ENCODE results near the gene KCTD3.

Gene KCTD3

GRCh38 chr1:215665215-215665614 is 98.1 kb downstream of the KCTD3 start:
- DNase-seq = no peak

- DNase-seq = no peak
Measured at GRCh38 chr1:215667761-215668160, 100.7 kb downstream of the KCTD3 start.

GRCh38 chr1:215669806-215670491 is 102.8 kb downstream of the KCTD3 start:
- no peak for DNase-seq

All from DMS153 (cell line).